GM12873 (cell line): ENCODE data around the gene VCL.

Experiments
- TF ChIP-seq, protein P1 (sequence below): IDR thresholded peaks from 2 replicates; pipeline ENCODE4 v1.5.1; 2012; ENCODE audit warnings: low read depth, mild to moderate bottlenecking, moderate library complexity, low read length, control low read depth; ENCODE audit not compliant: insufficient read depth; ENCODE audit errors: missing control alignments

The VCL gene

DNA sequence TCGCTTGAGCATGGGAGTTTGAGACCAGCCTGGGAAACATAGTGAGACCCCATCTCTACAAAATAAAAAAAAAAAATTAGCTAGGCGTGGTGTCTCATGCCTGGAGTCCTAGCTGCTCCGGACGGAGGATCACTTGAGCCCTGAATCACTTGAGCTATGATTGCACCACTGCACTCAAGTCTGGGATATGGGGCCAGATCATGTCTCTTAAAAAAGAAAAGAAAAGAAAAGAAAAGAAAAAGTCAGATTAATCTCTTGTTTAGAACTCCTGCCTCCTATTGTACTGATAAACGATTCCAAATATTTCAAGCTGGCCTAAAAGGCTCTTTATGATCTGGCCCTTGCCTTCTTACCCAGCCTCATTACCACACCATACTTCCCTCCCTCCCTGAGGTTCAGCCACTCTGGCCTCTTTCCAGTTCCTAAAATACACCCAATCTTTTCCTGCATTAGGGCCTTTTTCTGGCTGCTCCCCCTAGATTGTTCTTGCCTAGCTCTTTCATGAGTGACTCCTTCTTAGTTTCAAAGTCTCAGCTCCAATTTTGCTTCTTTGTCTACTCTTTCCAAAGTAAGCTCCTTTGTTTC lies 41.7 kb downstream of the VCL start:
- TF ChIP-seq, protein P1, sequence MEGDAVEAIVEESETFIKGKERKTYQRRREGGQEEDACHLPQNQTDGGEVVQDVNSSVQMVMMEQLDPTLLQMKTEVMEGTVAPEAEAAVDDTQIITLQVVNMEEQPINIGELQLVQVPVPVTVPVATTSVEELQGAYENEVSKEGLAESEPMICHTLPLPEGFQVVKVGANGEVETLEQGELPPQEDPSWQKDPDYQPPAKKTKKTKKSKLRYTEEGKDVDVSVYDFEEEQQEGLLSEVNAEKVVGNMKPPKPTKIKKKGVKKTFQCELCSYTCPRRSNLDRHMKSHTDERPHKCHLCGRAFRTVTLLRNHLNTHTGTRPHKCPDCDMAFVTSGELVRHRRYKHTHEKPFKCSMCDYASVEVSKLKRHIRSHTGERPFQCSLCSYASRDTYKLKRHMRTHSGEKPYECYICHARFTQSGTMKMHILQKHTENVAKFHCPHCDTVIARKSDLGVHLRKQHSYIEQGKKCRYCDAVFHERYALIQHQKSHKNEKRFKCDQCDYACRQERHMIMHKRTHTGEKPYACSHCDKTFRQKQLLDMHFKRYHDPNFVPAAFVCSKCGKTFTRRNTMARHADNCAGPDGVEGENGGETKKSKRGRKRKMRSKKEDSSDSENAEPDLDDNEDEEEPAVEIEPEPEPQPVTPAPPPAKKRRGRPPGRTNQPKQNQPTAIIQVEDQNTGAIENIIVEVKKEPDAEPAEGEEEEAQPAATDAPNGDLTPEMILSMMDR, result no peak

DNA sequence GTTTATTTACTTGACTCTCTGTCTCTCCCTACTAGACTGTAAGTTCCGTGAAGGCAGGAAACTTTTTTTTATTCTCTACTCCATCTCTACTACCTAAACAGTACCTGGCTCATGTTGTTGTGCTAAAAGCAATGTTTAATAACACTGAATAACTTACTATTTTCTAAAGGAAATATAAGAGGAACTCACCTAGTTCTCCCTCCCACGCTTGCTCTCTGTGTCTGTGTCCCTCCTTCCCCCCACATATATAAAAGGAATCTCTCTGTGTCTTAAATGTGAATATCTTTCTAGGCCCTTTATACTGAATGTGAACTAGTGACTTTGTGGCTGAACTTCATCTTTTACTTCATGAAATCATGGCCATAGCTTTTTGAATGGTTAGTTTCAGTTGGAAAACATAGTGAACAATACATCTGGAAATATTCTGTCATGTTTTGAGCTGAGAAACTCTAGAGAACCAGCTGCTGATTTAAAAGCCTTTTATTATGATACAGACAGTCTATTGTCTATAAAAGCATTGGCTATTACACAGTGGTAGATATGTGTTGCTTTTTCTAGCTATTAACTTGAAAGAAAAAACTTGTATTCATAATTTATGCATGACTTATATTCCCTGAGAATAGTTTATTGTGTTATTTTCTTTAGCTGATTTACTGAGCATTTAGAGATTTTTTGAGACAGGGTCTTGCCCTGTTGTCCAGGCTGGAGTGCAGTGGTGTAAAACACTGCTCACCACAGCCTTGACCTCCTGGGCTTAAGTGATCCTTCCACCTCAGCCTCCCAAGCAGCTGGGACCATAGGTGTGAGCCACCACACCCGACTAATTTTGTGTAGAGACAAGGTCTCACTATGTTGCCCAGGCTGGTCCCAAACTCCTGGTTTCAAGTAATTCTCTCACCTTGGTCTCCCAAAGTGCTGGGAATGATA lies 42.5 kb downstream of the VCL start:
- TF ChIP-seq, protein P1, result no peak

DNA sequence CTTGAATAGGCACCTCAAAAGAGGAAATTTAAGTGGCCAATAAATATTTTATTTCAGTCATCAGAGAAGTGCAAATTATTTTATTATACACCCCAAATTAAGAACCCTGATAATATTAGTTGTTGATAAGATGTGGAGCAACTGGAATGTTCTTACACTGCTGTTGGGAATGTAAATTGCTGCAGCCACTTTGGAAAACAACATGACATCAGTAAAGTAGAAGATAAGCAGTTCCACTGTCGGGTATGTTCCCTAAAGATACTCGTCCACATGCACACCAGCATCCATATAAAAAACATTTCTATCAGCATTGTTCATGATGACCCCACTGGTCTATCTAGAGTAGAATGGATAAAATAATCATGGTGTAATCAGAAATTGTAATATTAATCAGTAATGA lies 46.5 kb downstream of the VCL start:
- TF ChIP-seq, protein P1, result no peak

DNA sequence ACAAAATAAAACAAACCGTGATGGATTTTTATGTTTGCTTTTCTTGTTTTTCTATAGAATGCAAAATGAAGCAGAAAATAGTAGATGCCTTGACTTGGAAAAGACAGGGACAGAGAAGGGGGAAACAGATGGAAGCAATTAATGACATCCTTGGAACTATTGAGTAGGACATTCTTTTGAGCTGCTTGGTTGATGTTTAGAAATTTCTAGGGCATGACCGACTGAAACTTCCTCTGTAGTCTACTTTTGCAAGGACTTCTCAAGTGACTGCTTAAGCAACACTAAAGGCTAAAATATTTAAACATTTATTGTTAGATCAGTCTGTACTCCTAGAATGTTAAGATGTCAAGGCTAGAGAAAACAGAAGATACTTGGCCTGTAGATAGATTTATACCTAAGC lies 49.4 kb downstream of the VCL start:
- TF ChIP-seq, protein P1, result no peak

DNA sequence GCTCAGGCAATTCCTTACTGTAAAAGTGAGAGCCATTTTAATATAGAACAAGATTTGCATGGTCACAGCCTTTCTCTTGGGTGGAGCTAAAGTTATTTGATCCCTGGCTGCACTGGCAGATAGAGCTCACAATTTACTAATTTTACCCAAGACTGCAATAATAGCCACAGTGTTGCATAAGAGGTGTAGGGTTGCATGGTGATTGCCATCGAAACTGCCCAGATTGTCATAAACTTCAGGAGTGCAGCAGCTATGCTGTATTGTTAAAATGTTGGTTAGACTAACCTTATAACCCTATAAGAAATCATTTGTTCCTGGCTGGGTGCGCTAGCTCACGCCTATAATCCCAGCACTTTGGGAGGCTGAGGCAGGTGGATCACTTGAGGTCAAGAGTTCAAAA lies 50.0 kb downstream of the VCL start:
- TF ChIP-seq, protein P1, result no peak

DNA sequence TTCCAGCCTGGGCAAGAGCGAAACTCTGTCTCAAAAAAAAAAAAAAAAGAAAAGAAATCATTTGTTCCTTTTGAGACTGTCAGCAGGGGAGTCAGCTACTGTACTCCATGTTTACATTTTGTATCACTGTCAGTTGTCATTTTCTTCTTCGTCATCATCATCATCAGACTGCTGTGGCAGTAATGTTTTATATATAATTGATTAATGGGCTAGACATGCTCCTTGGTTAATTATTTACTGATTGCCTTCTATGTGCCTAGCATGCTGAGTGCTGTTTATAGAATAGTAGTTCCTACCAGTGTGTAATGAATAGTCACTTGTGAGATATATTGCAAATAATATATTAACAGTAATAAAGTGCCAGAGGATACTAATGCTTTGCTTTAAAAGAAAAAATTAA lies 50.5 kb downstream of the VCL start:
- TF ChIP-seq, protein P1, result no peak

DNA sequence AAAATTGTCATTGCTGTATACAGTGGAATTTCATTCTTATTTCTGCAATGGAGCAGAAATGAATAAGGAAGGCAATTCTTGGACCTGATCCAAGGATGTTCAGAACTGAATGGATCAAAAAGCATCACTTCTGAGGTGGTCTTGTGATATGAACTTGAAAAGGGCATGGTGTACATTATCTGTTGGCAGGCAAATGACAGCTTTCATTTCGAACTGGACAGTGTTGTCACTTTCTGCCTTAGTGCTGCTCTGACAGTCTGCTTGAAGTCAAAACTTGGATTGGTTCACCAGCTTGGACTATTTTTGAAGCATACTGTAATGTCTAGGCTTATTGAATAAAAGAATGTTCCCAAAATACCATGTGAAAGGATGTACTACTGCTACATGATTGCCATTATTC lies 52.0 kb downstream of the VCL start:
- TF ChIP-seq, protein P1, result no peak
